Dermis lymphatic vessel endothelial cell (primary cell): Measurements from ENCODE around the gene CRYGB. TPM values are rescaled to one million over a fixed set of nuclear protein-coding genes. Genes with fewer than 3 reads are reported as not detected.

Experiments used
- total RNA-seq: library from RNA; depleted of rRNA; stranded (reverse); fragments of >200 nt; gene quantifications from 2 replicates; pipeline ENCODE4 v1.2.1, GENCODE V29; 2014

CRYGB gene
- total RNA-seq = not detected in 2 replicates

GRCh38 chr2:208146006-208146405 is at the start of gene CRYGB:
TSS of gene CRYGB (minus strand) at chr2:208146158. CDS start at chr2:208146120, 38 bp downstream.

GRCh38 chr2:208189810-208190503 is 44.0 kb upstream of the CRYGB start, which contains the start of gene C2orf80:
TSS of gene C2orf80 (minus strand) at chr2:208190030. CDS start at chr2:208186986, 3,044 bp downstream.

GRCh38 chr2:208163489-208163888 is 17.5 kb upstream of the CRYGB start, which contains the start of gene CRYGA:
TSS of gene CRYGA (minus strand) at chr2:208163589. CDS start at chr2:208163556, 33 bp downstream.

GRCh38 chr2:208129744-208130711 is 15.9 kb downstream of the CRYGB start, which contains the start of gene CRYGC:
TSS of gene CRYGC (minus strand) at chr2:208129828. CDS start at chr2:208129792, 36 bp downstream.

GRCh38 chr2:208124013-208124715 is 21.8 kb downstream of the CRYGB start, which contains the start of gene CRYGD:
TSS of gene CRYGD (minus strand) at chr2:208124524. CDS start at chr2:208124473, 51 bp downstream.

Other genes starting within 250 kb of the CRYGB start
- gene PLEKHM3, start 120.6 kb downstream of the CRYGB start, total RNA-seq = 10.4 and 12.8 TPM in 2 replicates
- not detected in 2 replicates for gene CRYGD, start 21.6 kb downstream of the CRYGB start, total RNA-seq
- gene CRYGC, start 16.3 kb downstream of the CRYGB start, total RNA-seq = not detected in 2 replicates
- not detected in 2 replicates for gene CRYGA, start 17.4 kb upstream of the CRYGB start, total RNA-seq
- not detected in 2 replicates for gene C2orf80, start 43.9 kb upstream of the CRYGB start, total RNA-seq
- 73.5 and 88.3 TPM in 2 replicates for gene IDH1, start 108.9 kb upstream of the CRYGB start, total RNA-seq
- gene PIKFYVE, start 120.1 kb upstream of the CRYGB start, total RNA-seq = 22.1 and 31.7 TPM in 2 replicates